ENCODE data around the gene FMN2. TPM values are rescaled to one million over a fixed set of nuclear protein-coding genes. Genes with fewer than 3 reads are reported as not detected.
"Not testable (repeated sequence)": the region's sequence is repeated elsewhere in the genome, so short reads cannot be mapped to it uniquely, and the experiment has no call there.

The FMN2 gene
- total RNA-seq, 1 donor from 2014 or later, result 0.15 TPM

DNA sequence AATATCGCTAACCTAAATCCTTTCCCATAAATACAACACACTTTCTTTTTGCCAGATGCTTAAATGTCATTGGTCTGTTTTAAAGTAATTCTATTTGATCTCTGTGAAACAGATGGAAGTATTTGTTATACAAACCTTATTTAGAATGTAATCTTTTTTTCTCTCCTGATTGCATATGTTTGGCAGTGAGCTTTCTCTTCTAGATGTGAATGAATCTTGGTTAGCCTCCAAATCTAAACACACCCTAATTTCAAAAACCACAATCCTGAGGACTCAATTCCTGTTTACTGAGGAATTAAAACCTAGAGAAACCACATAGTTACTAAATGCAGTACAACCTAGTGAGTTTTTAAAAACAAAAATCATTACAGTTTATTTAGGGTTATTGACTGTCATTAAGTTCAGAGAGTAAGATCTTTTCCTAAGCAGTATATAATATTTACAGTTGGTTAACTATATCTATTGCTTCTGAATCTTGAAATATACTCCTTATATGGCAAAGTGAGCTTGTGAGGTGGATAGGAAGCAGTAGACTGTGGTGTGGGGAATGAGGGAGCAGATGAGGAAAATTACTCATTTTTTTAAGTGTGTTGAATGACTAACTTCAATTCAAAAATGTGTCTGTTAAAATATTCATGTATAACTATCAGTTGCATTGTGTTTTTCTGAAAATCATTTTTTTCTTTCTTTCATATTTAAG is 218.7 kb downstream of the FMN2 start:
- peak; percentile 3 for DNase-seq (ENCODE audit: low read depth)

GRCh38 chr1:240312872-240313271 is 221.2 kb downstream of the FMN2 start:
- DNase-seq (ENCODE audit: low read depth), result peak; percentile 41

DNA sequence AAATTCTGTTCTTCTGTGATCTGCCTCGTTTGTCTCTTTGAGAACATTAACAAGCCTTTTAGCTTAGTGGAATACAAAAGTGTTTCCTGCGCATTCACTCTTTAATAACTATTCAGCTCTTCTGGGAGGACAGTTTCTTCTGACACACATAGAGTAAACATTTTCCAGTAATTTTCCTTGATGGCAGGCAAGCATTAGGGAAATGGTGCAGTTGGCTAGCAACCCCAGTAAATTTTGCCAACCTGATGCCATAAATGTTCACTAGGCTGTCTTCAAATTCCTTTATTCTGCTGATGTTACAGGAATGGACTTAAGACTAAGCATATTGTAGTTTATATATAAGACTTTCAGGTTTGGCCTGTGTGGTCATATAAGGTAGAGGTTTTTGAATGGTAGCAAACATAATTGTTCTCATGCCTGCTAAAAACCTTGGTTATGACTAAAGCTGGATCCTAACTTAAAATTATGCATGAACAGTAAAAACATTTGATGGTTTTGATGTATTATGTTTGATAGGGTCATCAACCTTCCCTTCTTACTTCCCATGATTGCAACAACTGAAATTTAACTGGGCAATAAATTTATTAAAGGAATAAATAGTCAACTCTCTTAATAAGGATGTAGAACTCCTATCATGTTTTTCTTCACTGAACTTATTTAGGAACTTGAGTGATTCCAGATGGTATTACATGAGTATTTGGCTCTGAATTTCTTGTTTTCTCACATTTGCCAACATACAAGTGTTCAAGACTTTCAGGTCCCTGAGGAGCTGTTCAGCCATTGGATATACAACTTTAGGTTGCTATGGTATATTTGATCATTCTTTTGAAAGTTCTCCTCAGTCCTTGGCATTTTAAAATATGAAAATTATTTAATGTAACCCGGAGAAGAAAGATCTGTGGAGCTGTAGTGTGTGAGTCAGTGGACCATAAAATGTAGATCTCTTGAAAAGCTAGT is 223.4 kb downstream of the FMN2 start:
- DNase-seq (ENCODE audit: low read depth), result no peak

DNA sequence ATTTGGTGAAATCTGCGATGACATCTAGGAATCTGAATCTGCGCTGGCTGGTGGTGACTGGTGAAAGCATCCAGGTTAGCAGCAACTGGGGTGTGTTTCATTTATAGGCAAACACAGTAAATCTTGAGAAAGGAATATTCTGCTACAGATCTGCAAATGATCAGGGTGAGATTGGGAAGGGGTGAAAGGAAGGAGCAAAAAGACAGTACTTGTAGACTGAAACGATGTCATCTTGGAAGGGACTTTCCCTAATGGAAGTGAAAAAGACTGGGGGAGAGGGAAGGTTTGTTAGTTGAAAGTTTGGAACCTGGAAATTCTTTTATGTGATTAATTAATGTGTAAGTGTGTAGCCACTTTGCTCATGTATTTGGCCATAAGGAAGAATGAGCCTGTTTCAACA is 228.3 kb downstream of the FMN2 start:
- DNase-seq (ENCODE audit: low read depth), result no peak

DNA sequence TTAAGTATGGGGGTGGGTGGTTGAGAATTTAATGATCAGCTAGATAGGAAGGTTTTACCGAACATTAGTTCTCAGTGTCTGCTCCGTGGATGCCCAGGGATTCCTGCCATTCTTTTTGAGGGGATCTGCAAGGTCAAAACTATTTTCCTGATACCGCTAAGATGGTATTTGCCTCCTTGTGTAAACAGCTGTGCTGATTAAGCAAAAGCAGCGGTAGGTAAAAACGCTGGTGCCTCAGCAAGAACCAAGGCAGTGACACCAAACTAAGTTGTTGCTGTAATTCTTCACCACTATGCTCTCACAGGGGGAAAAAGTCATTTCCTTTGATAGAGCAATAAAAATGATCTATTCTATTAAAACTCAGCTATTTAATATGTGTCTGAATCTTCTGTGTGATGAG is 229.0 kb downstream of the FMN2 start:
- DNase-seq (ENCODE audit: low read depth), result no peak

- no peak for DNase-seq (ENCODE audit: low read depth)
These were observed 231.3 kb downstream of the FMN2 start for GRCh38 chr1:240322943-240323342.

DNA sequence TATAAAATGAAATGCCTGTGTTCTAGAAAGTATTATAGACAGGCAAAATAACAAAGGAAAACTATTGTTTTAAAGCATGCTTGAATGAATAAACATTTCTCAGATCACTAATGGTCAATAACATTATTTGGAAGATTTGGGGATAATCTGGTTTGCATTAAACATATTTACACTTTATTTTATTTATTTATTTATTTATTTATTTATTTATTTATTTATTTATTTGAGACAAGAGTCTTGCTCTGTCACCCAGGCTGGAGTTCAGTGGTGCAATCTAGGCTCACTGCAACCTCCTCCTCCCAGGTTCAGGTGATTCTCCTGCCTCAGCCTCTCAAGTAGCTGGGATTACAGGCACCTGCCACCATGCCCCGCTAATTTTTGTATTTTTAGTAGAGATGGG is 236.7 kb downstream of the FMN2 start:
- DNase-seq (ENCODE audit: low read depth), result not testable (repeated sequence)

- DNase-seq (ENCODE audit: low read depth), result no peak
These were observed 237.8 kb downstream of the FMN2 start for GRCh38 chr1:240329443-240329842.

- no peak for DNase-seq (ENCODE audit: low read depth)
These were observed 241.0 kb downstream of the FMN2 start for GRCh38 chr1:240332672-240333071.

DNA sequence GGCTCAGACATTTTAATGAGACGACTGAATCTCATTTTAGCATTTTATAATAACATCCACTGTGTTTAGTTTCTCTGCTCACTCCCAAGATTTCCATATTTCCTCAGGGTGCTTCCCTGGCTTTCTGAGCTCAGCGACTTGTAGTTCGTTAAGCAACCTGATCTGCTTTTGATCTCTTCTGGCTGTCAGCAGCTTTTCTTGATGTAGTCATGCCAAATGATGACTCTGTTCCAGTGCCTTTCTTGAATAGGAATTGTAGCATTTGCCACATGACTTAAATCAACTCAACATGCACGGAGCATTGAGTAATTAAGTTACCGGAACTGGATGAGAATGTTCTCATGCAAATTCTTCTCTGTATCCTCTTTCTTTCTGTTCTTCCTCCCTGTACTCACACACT is 246.1 kb downstream of the FMN2 start:
- peak; percentile 62 for DNase-seq (ENCODE audit: low read depth)

- DNase-seq (ENCODE audit: low read depth), result no peak
These were observed 247.2 kb downstream of the FMN2 start for GRCh38 chr1:240338837-240339236.

GRCh38 chr1:240341365-240342250 is 249.9 kb downstream of the FMN2 start:
- no peak for DNase-seq (ENCODE audit: low read depth)

DNA sequence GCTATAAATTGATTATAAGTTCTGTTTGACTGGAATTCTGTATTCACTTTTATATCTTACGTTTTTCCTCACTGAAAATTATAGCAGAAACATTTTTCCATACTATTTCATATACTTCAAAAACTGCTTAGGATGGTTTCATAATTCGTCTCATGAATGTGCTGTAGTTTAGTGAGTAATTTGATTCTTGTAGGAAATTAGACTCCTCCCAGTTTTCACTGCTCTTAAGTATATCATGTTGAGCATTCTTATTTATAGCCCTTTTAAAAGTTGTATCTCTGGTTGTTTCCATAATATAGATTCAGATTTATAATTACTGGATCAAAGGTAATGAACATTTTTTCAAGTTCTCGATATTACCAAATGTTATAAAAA is 250.6 kb downstream of the FMN2 start:
- DNase-seq (ENCODE audit: low read depth), result no peak

DNA sequence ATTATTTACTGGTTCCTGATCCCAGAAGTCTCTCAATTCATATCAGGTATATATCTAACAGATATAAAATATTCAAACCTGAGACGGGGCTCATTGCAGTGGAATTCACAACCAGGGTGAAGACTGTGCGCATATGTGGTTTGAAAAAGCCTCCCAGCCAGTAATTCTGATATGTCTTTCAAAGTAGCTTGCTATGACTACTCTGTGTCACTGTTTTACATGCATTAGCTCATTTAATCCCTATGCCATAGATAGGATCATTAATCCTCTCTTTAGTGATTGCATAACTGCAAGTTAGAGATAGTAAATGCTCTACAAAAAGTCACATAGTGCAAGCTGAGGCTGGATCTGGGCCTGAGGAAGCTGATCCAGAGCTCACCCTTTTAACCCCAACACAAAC is 251.4 kb downstream of the FMN2 start:
- no peak for DNase-seq (ENCODE audit: low read depth)

DNA sequence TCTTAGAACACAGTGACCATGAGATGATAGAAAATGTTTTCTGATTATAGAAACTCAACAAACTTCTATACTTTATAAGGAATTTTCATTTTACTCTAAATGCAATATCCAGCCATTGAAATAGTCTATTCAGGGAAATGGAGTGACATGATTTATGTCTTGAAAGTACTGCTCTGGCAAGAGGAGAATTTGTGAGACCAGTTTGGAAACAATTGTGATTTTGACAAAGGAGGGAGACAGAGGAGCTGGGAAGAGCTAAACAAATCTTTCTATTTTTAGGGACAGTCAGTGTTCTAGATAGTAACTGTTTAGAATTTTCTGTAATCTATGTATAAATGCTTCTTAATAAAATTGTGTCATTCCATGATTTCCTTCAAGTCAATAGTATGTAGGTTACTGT is 252.3 kb downstream of the FMN2 start:
- no peak for DNase-seq (ENCODE audit: low read depth)

- DNase-seq (ENCODE audit: low read depth), result no peak
These were observed 253.2 kb downstream of the FMN2 start for GRCh38 chr1:240344918-240345317.

- no peak for DNase-seq (ENCODE audit: low read depth)
These were observed 258.0 kb downstream of the FMN2 start for GRCh38 chr1:240349695-240350094.

- DNase-seq (ENCODE audit: low read depth), result no peak
These were observed 259.2 kb downstream of the FMN2 start for GRCh38 chr1:240350910-240351331.

- no peak for DNase-seq (ENCODE audit: low read depth)
These were observed 260.0 kb downstream of the FMN2 start for GRCh38 chr1:240351690-240352089.

DNA sequence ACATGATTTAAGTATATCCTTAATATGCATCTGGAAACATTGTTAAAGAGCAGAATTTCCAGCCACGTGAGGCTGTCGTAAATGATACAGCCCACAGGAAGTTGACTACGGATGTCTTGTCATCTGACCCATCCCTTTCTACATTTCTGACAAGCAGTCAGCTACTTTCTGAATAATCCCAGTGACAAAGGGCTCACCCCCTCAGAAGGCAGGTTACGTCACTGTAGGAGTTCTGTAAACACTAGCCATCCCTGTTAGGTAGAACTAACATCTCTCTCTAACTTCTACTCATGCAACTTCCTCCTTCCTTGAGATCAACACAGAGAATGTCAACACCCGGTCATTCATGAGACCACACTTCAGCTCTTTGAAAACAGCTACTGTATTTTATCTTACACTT is 261.1 kb downstream of the FMN2 start:
- no peak for DNase-seq (ENCODE audit: low read depth)

DNA sequence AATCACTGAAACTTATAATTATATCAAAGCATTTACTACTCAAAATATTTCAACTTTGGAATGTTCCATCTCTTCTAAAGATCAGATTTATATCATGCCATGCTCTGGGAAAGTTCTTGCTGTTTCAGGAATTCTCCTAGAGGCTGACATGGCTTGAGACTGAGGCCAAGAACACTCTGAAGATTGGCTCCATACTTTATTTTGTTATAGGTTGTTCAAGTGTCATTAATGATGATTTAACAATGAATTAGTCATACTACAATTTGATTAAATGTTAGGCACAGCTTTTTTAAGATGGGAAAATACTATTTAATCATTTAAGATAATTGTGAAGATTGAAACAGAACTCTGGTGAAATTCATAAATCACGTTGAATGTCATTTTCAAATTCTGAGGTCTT is 264.9 kb downstream of the FMN2 start:
- no peak for DNase-seq (ENCODE audit: low read depth)

DNA sequence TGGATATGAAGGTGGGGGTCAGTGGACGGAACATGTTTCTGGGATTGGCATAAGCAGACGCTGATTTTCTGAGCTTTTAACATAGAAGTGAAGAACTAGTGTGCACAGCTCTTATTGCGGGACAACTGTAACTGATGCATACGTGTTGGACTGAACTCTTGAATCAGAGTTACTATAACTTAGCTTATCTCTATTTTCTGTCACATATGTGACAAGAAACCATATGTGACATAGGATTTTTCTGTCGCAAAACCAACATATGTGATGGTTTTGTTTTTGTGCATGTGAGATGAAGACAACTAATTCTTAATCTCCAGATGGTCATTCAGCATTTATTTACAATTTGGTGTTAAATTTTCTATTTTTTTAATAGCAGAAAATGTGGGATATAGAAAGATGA is 270.4 kb downstream of the FMN2 start:
- no peak for DNase-seq (ENCODE audit: low read depth)

Data from renal cortical epithelial cell (primary cell).